Measurements from ENCODE around the gene XPO4. TPM values are rescaled to one million over a fixed set of nuclear protein-coding genes. Genes with fewer than 3 reads are reported as not detected.

Gene XPO4
- total RNA-seq, 4 donors from 2014 or later, result 8.9 to 16.1 (median 13.8) TPM

GRCh38 chr13:20828539-20829364 lies 73.8 kb downstream of the XPO4 start:
- H3K4me3 ChIP-seq (ENCODE audit: low read depth, poor library complexity, severe bottlenecking), result no peak overlapping the region
- TF ChIP-seq CTCF (IDR thresholded peaks at IDR 0.05), result no peak
- TF ChIP-seq POLR2A (IDR thresholded peaks at IDR 0.05), result no peak
- WGBS, 2 donors, result 19% methylated on average over 5 of the region's 5 CpGs
- intact Hi-C loops (cut with DNase I; ENCODE audit: low total_unique reads), result no loop called here
- no peak for DNase-seq (ENCODE audit: low spot score in 2 of 2)

GRCh38 chr13:20826843-20827560 lies 75.5 kb downstream of the XPO4 start:
- 87 to 90% methylated on average over 3 of the region's 3 CpGs for WGBS, 2 donors
- intact Hi-C loops (cut with DNase I; ENCODE audit: low total_unique reads), result no loop called here
- no peak for DNase-seq (ENCODE audit: low spot score in 2 of 2)
- TF ChIP-seq POLR2A (IDR thresholded peaks at IDR 0.05), result no peak
- no peak for TF ChIP-seq CTCF (IDR thresholded peaks at IDR 0.05)
- no peak overlapping the region for H3K4me3 ChIP-seq (ENCODE audit: low read depth, poor library complexity, severe bottlenecking)

GRCh38 chr13:20826301-20826700 lies 76.2 kb downstream of the XPO4 start:
- no peak overlapping the region for H3K4me3 ChIP-seq (ENCODE audit: low read depth, poor library complexity, severe bottlenecking)
- intact Hi-C loops (cut with DNase I; ENCODE audit: low total_unique reads), result no loop called here
- WGBS, 2 donors, result 87 to 90% methylated on average over 5 of the region's 5 CpGs
- TF ChIP-seq CTCF (IDR thresholded peaks at IDR 0.05), result no peak
- no peak for TF ChIP-seq POLR2A (IDR thresholded peaks at IDR 0.05)
- no peak for DNase-seq (ENCODE audit: low spot score in 2 of 2)

- 40 to 55% methylated on average over 3 of the region's 3 CpGs for WGBS, 2 donors
- TF ChIP-seq POLR2A (IDR thresholded peaks at IDR 0.05) (no peak), CTCF (IDR thresholded peaks at IDR 0.05) (no peak)
- no peak for DNase-seq (ENCODE audit: low spot score in 2 of 2)
- no peak overlapping the region for H3K4me3 ChIP-seq (ENCODE audit: low read depth, poor library complexity, severe bottlenecking)
- intact Hi-C loops (cut with DNase I; ENCODE audit: low total_unique reads), result no loop called here
Measured at GRCh38 chr13:20825477-20825875, 77.1 kb downstream of the XPO4 start.

- TF ChIP-seq POLR2A (IDR thresholded peaks at IDR 0.05) (no peak), CTCF (IDR thresholded peaks at IDR 0.05) (no peak)
- no peak for DNase-seq (ENCODE audit: low spot score in 2 of 2)
- intact Hi-C loops (cut with DNase I; ENCODE audit: low total_unique reads), result no loop called here
- H3K4me3 ChIP-seq (ENCODE audit: low read depth, poor library complexity, severe bottlenecking), result no peak overlapping the region
- 72 to 93% methylated on average over 5 of the region's 5 CpGs for WGBS, 2 donors
Measured at GRCh38 chr13:20824762-20825476, 77.6 kb downstream of the XPO4 start.
